ENCODE results near the gene CMPK2. TPM values are rescaled to one million over a fixed set of nuclear protein-coding genes. Genes with fewer than 3 reads are reported as not detected.

CMPK2 gene
- total and polyA plus RNA-seq, 9 of the 15 experiments (the other 6 are each of a cell fraction or from before 2014, with no cell fraction given) = 2.6 to 10.5 (median 5.0) TPM

GRCh38 chr2:6865346-6866274 is at the start of gene CMPK2 (continued):
- TF ChIP-seq, protein P1, sequence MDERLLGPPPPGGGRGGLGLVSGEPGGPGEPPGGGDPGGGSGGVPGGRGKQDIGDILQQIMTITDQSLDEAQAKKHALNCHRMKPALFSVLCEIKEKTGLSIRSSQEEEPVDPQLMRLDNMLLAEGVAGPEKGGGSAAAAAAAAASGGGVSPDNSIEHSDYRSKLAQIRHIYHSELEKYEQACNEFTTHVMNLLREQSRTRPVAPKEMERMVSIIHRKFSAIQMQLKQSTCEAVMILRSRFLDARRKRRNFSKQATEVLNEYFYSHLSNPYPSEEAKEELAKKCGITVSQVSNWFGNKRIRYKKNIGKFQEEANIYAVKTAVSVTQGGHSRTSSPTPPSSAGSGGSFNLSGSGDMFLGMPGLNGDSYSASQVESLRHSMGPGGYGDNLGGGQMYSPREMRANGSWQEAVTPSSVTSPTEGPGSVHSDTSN (CRISPR knock-in tag; IDR thresholded peaks at IDR 0.05; ENCODE audit: low read depth) = no peak
- TF ChIP-seq, protein P1 (tag; conservative IDR thresholded peaks at IDR 0.05; ENCODE audit: low read depth) = no peak
- 0 out of 2 replicates have a peak, but pooled peaks have one; percentile 40 for TF ChIP-seq ELF2 (CRISPR knock-in tag; IDR thresholded peaks at IDR 0.05)
- TF ChIP-seq, protein P2, sequence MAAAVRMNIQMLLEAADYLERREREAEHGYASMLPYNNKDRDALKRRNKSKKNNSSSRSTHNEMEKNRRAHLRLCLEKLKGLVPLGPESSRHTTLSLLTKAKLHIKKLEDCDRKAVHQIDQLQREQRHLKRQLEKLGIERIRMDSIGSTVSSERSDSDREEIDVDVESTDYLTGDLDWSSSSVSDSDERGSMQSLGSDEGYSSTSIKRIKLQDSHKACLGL (CRISPR knock-in tag; IDR thresholded peaks at IDR 0.05; ENCODE audit: borderline replicate concordance, poor library complexity, severe bottlenecking) = no peak
- TF ChIP-seq BRF1 (IDR thresholded peaks at IDR 0.05; ENCODE audit: borderline replicate concordance, extremely low read depth, insufficient read length) = no peak
- no peak for TF ChIP-seq REST (IDR thresholded peaks at IDR 0.05; ENCODE audit: borderline replicate concordance)
- peak; percentile 31; the same call in 1 of the 2 replicates for TF ChIP-seq REST (CRISPR knock-in tag; IDR thresholded peaks at IDR 0.05; ENCODE audit: low read depth)
- TF ChIP-seq E2F6 (IDR thresholded peaks at IDR 0.05; ENCODE audit: borderline replicate concordance in 1 of 2, extremely low read depth in 1 of 2, insufficient read depth in 1 of 2, insufficient read length in 1 of 2, low read depth in 1 of 2, low read length in 1 of 2, poor library complexity in 1 of 2, severe bottlenecking in 1 of 2) = peak; percentile 91 to 97
- TF ChIP-seq HNRNPUL1 (IDR thresholded peaks at IDR 0.05; ENCODE audit: low read length) = no peak
- TF ChIP-seq TEAD1 (CRISPR knock-in tag; IDR thresholded peaks at IDR 0.05) = peak in 1 of 2 experiments; percentile 78; a peak in 2 of 4 replicates
- no peak for TF ChIP-seq RCOR1 (IDR thresholded peaks at IDR 0.05; ENCODE audit: borderline replicate concordance in 1 of 2, low read depth in 2 of 2, low read length in 2 of 2)
- no peak for TF ChIP-seq RFX5 (IDR thresholded peaks at IDR 0.05; ENCODE audit: low read depth, low read length)
- no peak for TF ChIP-seq GTF2A2 (tag; IDR thresholded peaks at IDR 0.05)

All from K562 (cell line).